ENCODE results near the gene MFAP5. TPM values are rescaled to one million over a fixed set of nuclear protein-coding genes. Genes with fewer than 3 reads are reported as not detected.

MFAP5 gene
- total and polyA plus RNA-seq, 10 of the 15 experiments (the other 5 are each of a cell fraction or from before 2014, with no cell fraction given) = 0.06 to 0.14 (median 0.12) TPM; not detected in 7

DNA sequence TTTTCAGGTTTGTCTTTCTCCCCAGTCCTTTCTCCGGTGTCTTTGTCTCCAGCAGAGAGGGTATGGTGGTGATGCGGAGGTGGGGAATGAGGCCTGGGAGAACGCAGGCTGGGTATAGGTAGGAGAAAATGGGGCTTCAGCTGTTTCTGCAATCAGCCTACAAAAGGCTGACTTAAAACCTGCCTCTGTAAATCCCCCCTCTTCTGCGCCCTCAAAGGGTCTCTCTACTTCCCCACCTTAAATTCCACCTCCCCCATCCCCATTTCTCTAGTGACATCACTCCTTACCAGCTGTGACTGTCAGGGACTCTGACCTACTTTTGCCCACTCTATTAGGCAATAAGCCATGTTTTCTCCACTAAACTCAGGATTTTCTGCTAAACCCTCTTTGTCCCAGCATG lies 27.1 kb upstream of the MFAP5 start:
- FAIRE-seq = no peak
- no peak overlapping the region for H3K4me2 ChIP-seq (ENCODE audit: control insufficient read depth, insufficient read depth)
- WGBS (ENCODE audit: insufficient coverage, insufficient replicate concordance, low lambda C conversion rate, missing lambda C conversion rate) = 49% methylated on average over 4 of the region's 4 CpGs
- in situ Hi-C loops (cut with MboI) (loop anchor here (10.0 kb wide), 1 partner anchor 205 kb away; no protein-coding TSS in a partner anchor), intact Hi-C loops (cut with micrococcal nuclease; ENCODE audit: unreplicated experiment) (loop anchor here (10.0 kb wide), 1 partner anchor 145 kb away; the partner anchor contains the start of gene CLEC4E)
- no peaks in the 10 kb centered on the region for H3K4me1 ChIP-seq (ENCODE audit: control insufficient read depth, insufficient read depth, low read length)
- no peak overlapping the region for H3K4me3 ChIP-seq
- RAD21 ChIA-PET (ENCODE audit: unreplicated experiment) = no interaction called here
- no peak overlapping the region for H2AFZ ChIP-seq (ENCODE audit: control insufficient read depth, low read depth, low read length)
- peaks cover 0 to 3% of the 10 kb centered on the region in 2 experiments; a peak in 3 of 4 replicates for H3K27me3 ChIP-seq (replicated peaks in 1 of 2; ENCODE audit: control insufficient read depth in 2 of 2, insufficient read depth in 2 of 2, low read length in 1 of 2)
- SMC1A ChIA-PET (ENCODE audit: uncharacterized antibody, unreplicated experiment) = no interaction called here
- H3K27ac ChIP-seq (ENCODE audit: control insufficient read depth, insufficient read depth) = no peak overlapping the region
- ATAC-seq = no peak
- no peaks in the 10 kb centered on the region for H3K79me2 ChIP-seq (ENCODE audit: control insufficient read depth, insufficient read depth, low read length)
- H3K36me3 ChIP-seq (ENCODE audit: control insufficient read depth in 2 of 2, insufficient read depth in 2 of 2, low read length in 1 of 2) = no peaks in the 10 kb centered on the region
- DNase-seq (ENCODE audit: low read depth, low spot score) = no peak
- no TSS peak for BruUV-seq (replicated peaks)
- POLR2A ChIA-PET = no interaction called here
- no peak overlapping the region for H3K9ac ChIP-seq (ENCODE audit: control insufficient read depth, insufficient read depth, low read length)
- H4K20me1 ChIP-seq (ENCODE audit: control insufficient read depth, insufficient read depth) = no peaks in the 10 kb centered on the region
- no peaks in the 10 kb centered on the region for H3K9me3 ChIP-seq (replicated peaks; ENCODE audit: control insufficient read depth, insufficient read depth, low read length)
- CTCF ChIA-PET = no interaction called here
- no peak for TF ChIP-seq BACH1 (IDR thresholded peaks at IDR 0.05; ENCODE audit: borderline replicate concordance)
- no peak for TF ChIP-seq RB1 (IDR thresholded peaks at IDR 0.05; ENCODE audit: borderline replicate concordance)
- no peak for TF ChIP-seq SIN3A (IDR thresholded peaks at IDR 0.05; ENCODE audit: low read depth, low read length)
- TF ChIP-seq YBX1 (IDR thresholded peaks at IDR 0.05) = no peak
- TF ChIP-seq, protein P1, sequence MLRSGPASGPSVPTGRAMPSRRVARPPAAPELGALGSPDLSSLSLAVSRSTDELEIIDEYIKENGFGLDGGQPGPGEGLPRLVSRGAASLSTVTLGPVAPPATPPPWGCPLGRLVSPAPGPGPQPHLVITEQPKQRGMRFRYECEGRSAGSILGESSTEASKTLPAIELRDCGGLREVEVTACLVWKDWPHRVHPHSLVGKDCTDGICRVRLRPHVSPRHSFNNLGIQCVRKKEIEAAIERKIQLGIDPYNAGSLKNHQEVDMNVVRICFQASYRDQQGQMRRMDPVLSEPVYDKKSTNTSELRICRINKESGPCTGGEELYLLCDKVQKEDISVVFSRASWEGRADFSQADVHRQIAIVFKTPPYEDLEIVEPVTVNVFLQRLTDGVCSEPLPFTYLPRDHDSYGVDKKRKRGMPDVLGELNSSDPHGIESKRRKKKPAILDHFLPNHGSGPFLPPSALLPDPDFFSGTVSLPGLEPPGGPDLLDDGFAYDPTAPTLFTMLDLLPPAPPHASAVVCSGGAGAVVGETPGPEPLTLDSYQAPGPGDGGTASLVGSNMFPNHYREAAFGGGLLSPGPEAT (IDR thresholded peaks at IDR 0.05; ENCODE audit: low read depth) = no peak
- no peak for TF ChIP-seq EZH2 (IDR thresholded peaks at IDR 0.05; ENCODE audit: borderline replicate concordance, control insufficient read depth, low read depth, low read length)
- TF ChIP-seq FOS (IDR thresholded peaks at IDR 0.05; ENCODE audit: borderline replicate concordance, extremely low read depth, insufficient read length) = no peak
- TF ChIP-seq CBFB (IDR thresholded peaks at IDR 0.05; ENCODE audit: low read depth) = no peak
- TF ChIP-seq CHD4 (IDR thresholded peaks at IDR 0.05) = no peak
- no peak for TF ChIP-seq SMAD1 (IDR thresholded peaks at IDR 0.05; ENCODE audit: low read depth, partially characterized antibody)
- no peak for TF ChIP-seq RBBP5 (conservative IDR thresholded peaks at IDR 0.05)
- TF ChIP-seq, protein P2, sequence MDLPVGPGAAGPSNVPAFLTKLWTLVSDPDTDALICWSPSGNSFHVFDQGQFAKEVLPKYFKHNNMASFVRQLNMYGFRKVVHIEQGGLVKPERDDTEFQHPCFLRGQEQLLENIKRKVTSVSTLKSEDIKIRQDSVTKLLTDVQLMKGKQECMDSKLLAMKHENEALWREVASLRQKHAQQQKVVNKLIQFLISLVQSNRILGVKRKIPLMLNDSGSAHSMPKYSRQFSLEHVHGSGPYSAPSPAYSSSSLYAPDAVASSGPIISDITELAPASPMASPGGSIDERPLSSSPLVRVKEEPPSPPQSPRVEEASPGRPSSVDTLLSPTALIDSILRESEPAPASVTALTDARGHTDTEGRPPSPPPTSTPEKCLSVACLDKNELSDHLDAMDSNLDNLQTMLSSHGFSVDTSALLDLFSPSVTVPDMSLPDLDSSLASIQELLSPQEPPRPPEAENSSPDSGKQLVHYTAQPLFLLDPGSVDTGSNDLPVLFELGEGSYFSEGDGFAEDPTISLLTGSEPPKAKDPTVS (IDR thresholded peaks at IDR 0.05; ENCODE audit: low read depth, low read length) = no peak
- no peak for TF ChIP-seq BRCA1 (IDR thresholded peaks at IDR 0.05; ENCODE audit: low read depth, low read length)
- TF ChIP-seq RAD21 (IDR thresholded peaks at IDR 0.05; ENCODE audit: insufficient read depth, low read depth, low read length) = no peak
- TF ChIP-seq CBX5 (IDR thresholded peaks at IDR 0.05; ENCODE audit: low read depth) = no peak
- TF ChIP-seq, protein P3, sequence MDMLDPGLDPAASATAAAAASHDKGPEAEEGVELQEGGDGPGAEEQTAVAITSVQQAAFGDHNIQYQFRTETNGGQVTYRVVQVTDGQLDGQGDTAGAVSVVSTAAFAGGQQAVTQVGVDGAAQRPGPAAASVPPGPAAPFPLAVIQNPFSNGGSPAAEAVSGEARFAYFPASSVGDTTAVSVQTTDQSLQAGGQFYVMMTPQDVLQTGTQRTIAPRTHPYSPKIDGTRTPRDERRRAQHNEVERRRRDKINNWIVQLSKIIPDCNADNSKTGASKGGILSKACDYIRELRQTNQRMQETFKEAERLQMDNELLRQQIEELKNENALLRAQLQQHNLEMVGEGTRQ (IDR thresholded peaks at IDR 0.05; ENCODE audit: borderline replicate concordance, low read depth, low read length) = no peak
- TF ChIP-seq, protein P4, sequence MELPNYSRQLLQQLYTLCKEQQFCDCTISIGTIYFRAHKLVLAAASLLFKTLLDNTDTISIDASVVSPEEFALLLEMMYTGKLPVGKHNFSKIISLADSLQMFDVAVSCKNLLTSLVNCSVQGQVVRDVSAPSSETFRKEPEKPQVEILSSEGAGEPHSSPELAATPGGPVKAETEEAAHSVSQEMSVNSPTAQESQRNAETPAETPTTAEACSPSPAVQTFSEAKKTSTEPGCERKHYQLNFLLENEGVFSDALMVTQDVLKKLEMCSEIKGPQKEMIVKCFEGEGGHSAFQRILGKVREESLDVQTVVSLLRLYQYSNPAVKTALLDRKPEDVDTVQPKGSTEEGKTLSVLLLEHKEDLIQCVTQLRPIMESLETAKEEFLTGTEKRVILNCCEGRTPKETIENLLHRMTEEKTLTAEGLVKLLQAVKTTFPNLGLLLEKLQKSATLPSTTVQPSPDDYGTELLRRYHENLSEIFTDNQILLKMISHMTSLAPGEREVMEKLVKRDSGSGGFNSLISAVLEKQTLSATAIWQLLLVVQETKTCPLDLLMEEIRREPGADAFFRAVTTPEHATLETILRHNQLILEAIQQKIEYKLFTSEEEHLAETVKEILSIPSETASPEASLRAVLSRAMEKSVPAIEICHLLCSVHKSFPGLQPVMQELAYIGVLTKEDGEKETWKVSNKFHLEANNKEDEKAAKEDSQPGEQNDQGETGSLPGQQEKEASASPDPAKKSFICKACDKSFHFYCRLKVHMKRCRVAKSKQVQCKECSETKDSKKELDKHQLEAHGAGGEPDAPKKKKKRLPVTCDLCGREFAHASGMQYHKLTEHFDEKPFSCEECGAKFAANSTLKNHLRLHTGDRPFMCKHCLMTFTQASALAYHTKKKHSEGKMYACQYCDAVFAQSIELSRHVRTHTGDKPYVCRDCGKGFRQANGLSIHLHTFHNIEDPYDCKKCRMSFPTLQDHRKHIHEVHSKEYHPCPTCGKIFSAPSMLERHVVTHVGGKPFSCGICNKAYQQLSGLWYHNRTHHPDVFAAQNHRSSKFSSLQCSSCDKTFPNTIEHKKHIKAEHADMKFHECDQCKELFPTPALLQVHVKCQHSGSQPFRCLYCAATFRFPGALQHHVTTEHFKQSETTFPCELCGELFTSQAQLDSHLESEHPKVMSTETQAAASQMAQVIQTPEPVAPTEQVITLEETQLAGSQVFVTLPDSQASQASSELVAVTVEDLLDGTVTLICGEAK (IDR thresholded peaks at IDR 0.05; ENCODE audit: borderline replicate concordance) = no peak
- TF ChIP-seq SMAD5 (IDR thresholded peaks at IDR 0.05; ENCODE audit: low read depth) = no peak
